ENCODE data around the gene SMIM10L2A.
A peak's percentile ranks its signal among the peaks of the same experiment; 100 is the strongest.
"Not testable (repeated sequence)": the region's sequence is repeated elsewhere in the genome, so short reads cannot be mapped to it uniquely, and the experiment has no call there.

Gene SMIM10L2A

DNA sequence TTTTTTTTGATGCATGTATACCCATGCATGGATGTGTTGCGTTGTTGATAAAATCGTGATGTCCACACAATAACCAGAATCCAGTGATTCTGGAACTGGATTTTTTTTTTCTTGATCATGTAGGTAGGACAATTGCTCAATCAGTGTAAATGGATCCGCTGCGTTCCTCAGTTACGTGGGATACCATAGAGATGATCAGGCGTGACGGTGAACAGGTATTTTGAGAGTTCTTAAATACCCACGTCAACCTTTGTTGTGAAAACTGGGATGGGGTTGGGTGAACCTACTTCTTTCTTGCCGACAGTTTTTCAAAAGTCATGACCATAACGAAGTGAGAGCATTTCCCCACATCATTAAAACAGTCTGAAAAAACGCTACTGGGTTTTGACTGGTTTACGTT is 913 bp upstream of the SMIM10L2A start:
- no peak for DNase-seq (ENCODE audit: low read depth)
- H3K4me3 ChIP-seq (ENCODE audit: low read depth, low read length), result no peak overlapping the region

GRCh38 chrX:135421537-135421931 is 210 bp upstream of the SMIM10L2A start:
- peak overlapping the region; percentile 39 for H3K4me3 ChIP-seq (ENCODE audit: low read depth, low read length)
- no peak for DNase-seq (ENCODE audit: low read depth)

DNA sequence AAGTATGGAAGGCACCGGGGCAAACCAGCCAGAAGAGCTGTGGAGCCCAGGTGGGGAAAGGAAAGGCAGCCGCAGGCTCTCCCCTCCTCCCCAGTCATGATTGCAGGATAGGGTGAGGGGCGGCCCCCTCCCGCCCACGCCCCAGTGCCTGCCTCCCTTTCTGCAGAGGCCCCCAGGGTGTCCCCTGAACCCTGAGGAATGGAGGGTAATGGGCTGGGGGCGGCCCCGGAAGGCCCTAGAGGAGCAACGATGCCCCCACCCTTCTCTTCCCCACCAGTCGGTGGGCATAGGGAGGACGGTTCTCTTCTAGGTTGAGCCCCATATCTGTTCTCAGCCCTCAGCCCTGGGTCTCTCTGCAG is 1.0 kb downstream of the SMIM10L2A start:
- peak overlapping the region; percentile 39 for H3K4me3 ChIP-seq (ENCODE audit: low read depth, low read length)
- DNase-seq (ENCODE audit: low read depth), result not testable (repeated sequence)

- H3K4me3 ChIP-seq (ENCODE audit: low read depth, low read length); DNase-seq (ENCODE audit: low read depth): not testable (repeated sequence)
Observed at GRCh38 chrX:135423173-135423864, 1.6 kb downstream of the SMIM10L2A start.

GRCh38 chrX:135424469-135424868 is 2.7 kb downstream of the SMIM10L2A start:
- H3K4me3 ChIP-seq (ENCODE audit: low read depth, low read length), result no peak overlapping the region
- DNase-seq (ENCODE audit: low read depth), result no peak

GRCh38 chrX:135425026-135425965 is 3.6 kb downstream of the SMIM10L2A start:
- H3K4me3 ChIP-seq (ENCODE audit: low read depth, low read length), result no peak overlapping the region
- DNase-seq (ENCODE audit: low read depth), result no peak

DNA sequence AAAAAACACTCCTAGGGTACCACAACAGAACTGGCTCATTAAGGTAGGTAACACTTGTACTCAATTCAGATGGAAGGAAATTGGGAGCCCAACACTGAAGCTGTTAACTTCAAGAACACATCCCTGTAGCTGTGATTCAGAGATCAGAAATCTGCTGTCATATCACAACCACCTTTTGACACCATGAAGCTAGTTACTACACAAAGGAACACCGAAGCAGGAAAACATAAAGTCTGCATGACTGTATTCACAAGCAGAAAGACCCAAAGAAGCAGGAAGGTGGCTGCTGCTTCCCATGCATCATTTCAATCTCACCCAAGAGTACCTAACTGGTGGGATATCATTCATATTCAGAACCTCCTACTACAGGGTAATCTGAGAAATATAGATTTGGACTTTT is 7.7 kb downstream of the SMIM10L2A start:
- DNase-seq (ENCODE audit: low read depth), result no peak
- H3K4me3 ChIP-seq (ENCODE audit: low read depth, low read length), result no peak overlapping the region

GRCh38 chrX:135431886-135432285 is 10.1 kb downstream of the SMIM10L2A start:
- H3K4me3 ChIP-seq (ENCODE audit: low read depth, low read length), result no peak overlapping the region
- no peak for DNase-seq (ENCODE audit: low read depth)

- no peak for DNase-seq (ENCODE audit: low read depth)
- no peak overlapping the region for H3K4me3 ChIP-seq (ENCODE audit: low read depth, low read length)
Observed at GRCh38 chrX:135432453-135432852, 10.7 kb downstream of the SMIM10L2A start.

GRCh38 chrX:135432881-135433521 is 11.3 kb downstream of the SMIM10L2A start:
- DNase-seq (ENCODE audit: low read depth), result no peak
- no peak overlapping the region for H3K4me3 ChIP-seq (ENCODE audit: low read depth, low read length)

DNA sequence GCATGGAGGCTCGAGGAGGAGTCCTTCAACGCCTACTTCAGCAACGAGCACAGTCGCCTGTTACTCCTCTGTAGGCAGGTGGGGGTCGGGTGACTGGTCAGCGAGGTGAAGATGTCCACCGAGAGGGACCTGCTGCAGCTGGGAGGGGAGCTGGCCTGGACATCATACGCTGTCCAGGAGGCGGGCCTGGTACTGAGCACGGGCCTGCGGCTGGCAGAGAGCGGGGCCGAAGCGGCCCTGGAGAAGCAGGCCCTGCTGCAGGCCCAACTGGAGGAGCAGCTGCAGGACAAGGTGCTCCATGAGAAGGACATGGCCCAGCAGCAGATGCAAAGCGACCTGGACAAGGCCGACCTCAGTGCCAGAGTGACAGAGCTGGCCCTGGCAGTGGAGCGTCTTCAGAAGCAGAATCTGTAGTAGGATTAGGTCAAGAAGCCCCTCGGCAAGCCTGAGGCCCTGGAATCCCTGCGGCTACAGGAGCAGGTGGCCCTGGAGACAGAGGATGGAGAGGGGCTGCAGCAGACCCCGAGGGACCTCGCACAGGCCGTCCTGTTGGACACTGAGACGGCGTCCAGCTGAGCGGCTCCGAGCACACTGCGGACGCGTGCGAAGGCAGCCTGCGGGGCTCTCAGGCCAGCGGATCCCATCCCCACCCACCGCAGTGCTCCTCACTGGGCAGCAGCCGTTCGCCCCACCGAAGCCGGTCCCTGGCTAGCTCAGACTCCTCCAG is 11.9 kb downstream of the SMIM10L2A start:
- no peak for DNase-seq (ENCODE audit: low read depth)

DNA sequence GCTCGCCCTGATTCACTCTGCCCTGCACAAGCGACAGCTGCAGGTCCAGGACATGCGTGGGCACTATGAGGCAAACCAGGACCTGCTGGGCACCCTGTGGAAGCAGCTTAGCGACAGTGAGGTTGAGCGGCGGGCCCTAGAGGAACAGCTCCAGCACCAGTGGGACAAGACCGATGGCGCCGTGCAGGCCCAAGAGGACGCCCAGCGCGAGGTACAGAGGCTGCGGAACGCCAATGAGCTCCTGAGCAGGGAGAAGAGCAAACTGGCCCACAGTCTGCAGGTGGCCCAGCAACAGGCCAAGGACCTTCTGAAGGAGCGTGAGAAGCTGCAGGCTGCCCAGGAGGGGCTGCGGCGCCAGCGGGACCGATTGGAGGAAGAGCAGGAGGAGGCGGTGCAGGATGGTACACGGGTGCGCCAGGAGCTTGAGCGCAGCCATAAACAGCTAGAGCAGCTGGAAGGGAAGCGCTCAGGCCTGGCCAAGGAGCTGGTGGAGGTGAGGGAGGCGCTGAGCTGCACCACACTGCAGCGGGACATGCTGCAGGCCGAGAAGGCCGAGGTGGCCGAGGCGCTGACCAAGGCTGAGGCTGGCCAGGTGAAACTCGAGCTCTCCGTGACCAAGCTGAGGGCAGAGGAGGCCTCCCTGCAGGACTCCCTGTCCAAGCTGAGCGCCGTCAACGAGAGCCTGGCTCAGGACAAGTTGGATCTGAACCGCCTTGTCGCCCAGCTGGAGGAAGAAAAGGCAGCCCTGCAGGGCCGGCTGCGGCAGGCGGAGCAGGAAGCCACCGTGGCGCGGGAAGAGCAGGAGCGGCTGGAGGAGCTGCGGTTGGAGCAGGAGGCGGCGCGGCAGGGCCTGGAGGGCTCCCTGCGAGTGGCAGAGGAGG is 12.8 kb downstream of the SMIM10L2A start:
- no peak for DNase-seq (ENCODE audit: low read depth)
- H3K4me3 ChIP-seq (ENCODE audit: low read depth, low read length), result no peak overlapping the region

More for the DNA sequence above, 11.9 kb downstream of the SMIM10L2A start:
- H3K4me3 ChIP-seq (ENCODE audit: low read depth, low read length), result no peak overlapping the region

GRCh38 chrX:135435139-135435922 is 13.6 kb downstream of the SMIM10L2A start:
- no peak overlapping the region for H3K4me3 ChIP-seq (ENCODE audit: low read depth, low read length)
- DNase-seq (ENCODE audit: low read depth), result no peak

DNA sequence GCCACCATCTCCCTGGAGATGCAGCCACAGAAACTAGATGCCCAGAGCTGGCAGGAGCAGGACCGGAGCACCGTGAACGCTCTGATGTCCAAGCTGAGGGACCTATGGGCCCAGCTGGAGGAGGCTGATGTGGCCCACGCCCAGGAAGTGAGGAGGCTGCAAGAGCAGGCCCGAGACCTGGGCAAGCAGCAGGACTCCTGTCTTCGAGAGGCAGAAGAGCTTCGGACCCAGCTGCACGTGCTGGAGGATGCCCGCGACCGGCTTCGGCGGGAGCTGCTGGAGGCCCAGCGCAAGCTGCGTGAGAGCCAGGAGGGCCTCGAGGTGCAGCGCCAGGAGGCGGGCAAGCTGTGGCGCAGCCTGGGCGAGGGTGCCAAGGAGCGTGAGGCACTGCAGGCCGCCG is 14.2 kb downstream of the SMIM10L2A start:
- no peak for DNase-seq (ENCODE audit: low read depth)
- no peak overlapping the region for H3K4me3 ChIP-seq (ENCODE audit: low read depth, low read length)

DNA sequence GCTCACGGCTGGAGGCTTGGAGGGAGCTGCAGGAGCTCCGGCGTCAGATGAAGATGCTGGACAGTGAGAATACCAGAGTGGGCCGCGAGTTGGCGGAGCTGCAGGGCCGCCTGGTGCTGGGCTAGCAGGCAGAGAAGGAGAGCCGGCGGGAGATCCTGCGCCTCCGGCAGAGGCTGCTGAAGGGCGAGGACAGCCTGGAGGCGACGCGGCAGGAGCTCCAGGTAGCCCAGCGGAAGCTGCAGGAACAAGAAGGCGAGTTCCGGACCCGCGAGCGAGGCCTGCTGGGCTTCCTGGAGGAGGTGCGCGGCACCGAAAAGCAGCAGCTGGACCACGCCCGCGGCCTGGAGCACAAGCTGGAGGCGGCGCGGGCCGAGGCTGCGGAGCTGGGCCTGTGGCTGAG is 14.7 kb downstream of the SMIM10L2A start:
- H3K4me3 ChIP-seq (ENCODE audit: low read depth, low read length), result no peak overlapping the region
- DNase-seq (ENCODE audit: low read depth), result no peak

- no peak overlapping the region for H3K4me3 ChIP-seq (ENCODE audit: low read depth, low read length)
- no peak for DNase-seq (ENCODE audit: low read depth)
Observed at GRCh38 chrX:135436966-135437866, 15.5 kb downstream of the SMIM10L2A start.
